Uterus (tissue), 4 donors: ENCODE data around the gene ARHGAP10. TPM values are rescaled to one million over a fixed set of nuclear protein-coding genes. Genes with fewer than 3 reads are reported as not detected.

Source experiments
- DNase-seq, 2 donors: peaks; one replicate each; pipeline ENCODE4 v3.0.0-alpha.2; 2019 to 2020
- H3K27ac ChIP-seq, 2 donors: fragments of 200-600 bp; sonication (generic); 1 replicate in 1 of 2; 2 replicates in 1 of 2; pipeline ENCODE4 v1.5.1; 2016 to 2018
- H3K27me3 ChIP-seq, 2 donors: fragments of 200-600 bp; sonication (generic); one replicate each; pipeline ENCODE4 v1.5.1; 2018 to 2019; ENCODE audit warnings: control low read depth in 1 of 2
- H3K36me3 ChIP-seq, 2 donors: fragments of 200-600 bp; sonication (generic); one replicate each; pipeline ENCODE4 v1.5.1; 2019; ENCODE audit warnings: control low read depth in 1 of 2
- H3K4me1 ChIP-seq, 2 donors: fragments of 200-600 bp; sonication (generic); one replicate each; pipeline ENCODE4 v1.5.1; 2018 to 2019; ENCODE audit warnings: control low read depth in 1 of 2
- H3K4me3 ChIP-seq, 2 donors: fragments of 200-600 bp; sonication (generic); 1 replicate in 1 of 2; 2 replicates in 1 of 2; pipeline ENCODE4 v1.5.1; 2018 to 2019; ENCODE audit warnings: mild to moderate bottlenecking in 1 of 2
- H3K9me3 ChIP-seq, 2 donors: fragments of 200-600 bp; sonication (generic); one replicate each; pipeline ENCODE4 v1.5.1; 2019; ENCODE audit warnings: control low read depth in 1 of 2
- POLR2A ChIP-seq, 2 donors: fragments of 450-650 bp; IDR thresholded peaks; one replicate each; pipeline ENCODE4 v1.6.1; 2016; ENCODE audit warnings: antibody characterized with exemption in 2 of 2, mild to moderate bottlenecking in 1 of 2, moderate library complexity in 1 of 2
- intact Hi-C: fragments of 100-400 bp; cut with DNase I; formaldehyde crosslinking; loops from one replicate; pipeline ENCODE4 v1.15.1; 2023; ENCODE audit warnings: low total_unique reads
- total RNA-seq, 4 donors: library from RNA; depleted of rRNA in 3 of 4; stranded (reverse); fragments of >200 nt in 3 of 4; gene quantifications; one replicate each; pipeline versions ENCODE4 v1.1.0 to v1.2.4, GENCODE V29; 2014 to 2023
- TF ChIP-seq, protein P1 (sequence below), 4 experiments: fragments of 200-600 bp in 2 of 4; fragments of 450-650 bp in 2 of 4; sonication (generic) in 2 of 4; IDR thresholded peaks; one replicate each; pipeline ENCODE4 v1.5.1; 2016 to 2019; ENCODE audit warnings: antibody characterized with exemption in 4 of 4, mild to moderate bottlenecking in 2 of 4, moderate library complexity in 1 of 4
- donor health status: DM: yes; HTN: yes; CAD: no.

The ARHGAP10 gene
- total RNA-seq, 4 donors from 2014 or later: 25.1 to 94.4 (median 54.4) TPM

DNA sequence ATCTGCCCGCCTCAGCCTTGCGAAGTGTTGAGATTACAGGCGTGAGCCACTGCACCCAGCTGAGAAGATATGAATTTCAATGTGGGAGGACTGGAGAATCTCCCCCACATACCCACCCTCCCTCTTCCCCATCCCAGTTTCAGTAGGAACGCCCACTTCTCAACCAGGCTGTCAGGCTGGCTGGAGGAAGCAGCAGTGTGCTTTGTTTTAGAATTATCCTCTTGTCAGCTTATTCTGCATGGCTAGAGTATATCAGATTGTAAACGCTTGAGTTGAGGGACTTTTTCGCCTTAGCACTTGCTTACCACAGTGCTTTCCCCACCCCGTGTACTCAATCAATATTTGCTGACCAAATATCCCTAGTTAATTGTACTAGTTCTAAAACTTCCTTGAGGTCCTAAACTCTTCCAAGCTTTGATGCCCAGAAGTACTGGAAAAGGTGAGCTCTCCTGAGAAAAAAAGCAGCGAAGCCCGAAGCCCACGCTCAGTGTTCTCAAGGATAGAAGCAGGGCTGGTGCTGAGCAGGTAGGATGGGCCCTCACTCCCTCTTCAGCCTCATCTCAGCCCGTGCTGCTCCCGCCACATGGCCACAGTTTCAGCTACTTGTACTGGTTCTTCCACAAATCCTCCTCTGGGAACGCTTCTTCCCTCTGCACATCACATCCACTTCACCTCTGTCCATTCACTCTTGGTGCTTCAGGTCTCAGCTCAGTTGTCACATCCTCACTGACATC lies 7.3 kb upstream of the ARHGAP10 start:
- Histone ChIP-seq H3K27ac (no peak overlapping the region), H3K9me3 (no peaks in the 10 kb centered on the region), H3K4me1 (no peaks in the 10 kb centered on the region), H3K36me3 (no peaks in the 10 kb centered on the region), H3K4me3 (no peak overlapping the region), H3K27me3 (no peaks in the 10 kb centered on the region)
- intact Hi-C loops: no loop called here
- TF ChIP-seq POLR2A (IDR thresholded peaks at IDR 0.05): no peak
- TF ChIP-seq, protein P1, sequence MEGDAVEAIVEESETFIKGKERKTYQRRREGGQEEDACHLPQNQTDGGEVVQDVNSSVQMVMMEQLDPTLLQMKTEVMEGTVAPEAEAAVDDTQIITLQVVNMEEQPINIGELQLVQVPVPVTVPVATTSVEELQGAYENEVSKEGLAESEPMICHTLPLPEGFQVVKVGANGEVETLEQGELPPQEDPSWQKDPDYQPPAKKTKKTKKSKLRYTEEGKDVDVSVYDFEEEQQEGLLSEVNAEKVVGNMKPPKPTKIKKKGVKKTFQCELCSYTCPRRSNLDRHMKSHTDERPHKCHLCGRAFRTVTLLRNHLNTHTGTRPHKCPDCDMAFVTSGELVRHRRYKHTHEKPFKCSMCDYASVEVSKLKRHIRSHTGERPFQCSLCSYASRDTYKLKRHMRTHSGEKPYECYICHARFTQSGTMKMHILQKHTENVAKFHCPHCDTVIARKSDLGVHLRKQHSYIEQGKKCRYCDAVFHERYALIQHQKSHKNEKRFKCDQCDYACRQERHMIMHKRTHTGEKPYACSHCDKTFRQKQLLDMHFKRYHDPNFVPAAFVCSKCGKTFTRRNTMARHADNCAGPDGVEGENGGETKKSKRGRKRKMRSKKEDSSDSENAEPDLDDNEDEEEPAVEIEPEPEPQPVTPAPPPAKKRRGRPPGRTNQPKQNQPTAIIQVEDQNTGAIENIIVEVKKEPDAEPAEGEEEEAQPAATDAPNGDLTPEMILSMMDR (IDR thresholded peaks at IDR 0.05): no peak
- DNase-seq: no peak

DNA sequence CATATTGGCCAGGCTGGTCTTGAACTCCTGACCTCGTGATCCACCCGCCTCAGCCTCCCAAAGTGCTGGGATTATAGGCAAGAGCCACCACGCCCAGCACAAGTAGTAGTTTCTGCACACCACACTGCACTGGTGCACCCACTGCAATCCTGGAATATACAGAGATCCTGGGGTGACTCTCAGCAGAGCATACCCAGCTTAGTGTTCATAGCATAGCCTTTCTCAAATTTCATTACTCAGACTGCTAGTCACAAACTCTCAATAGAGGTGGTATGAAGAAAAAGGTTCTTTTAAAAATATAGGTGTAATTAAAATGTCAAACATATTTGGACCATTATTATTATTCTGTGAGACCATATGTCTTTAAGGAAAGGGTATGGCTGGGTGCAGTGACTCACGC lies 6.2 kb upstream of the ARHGAP10 start:
- TF ChIP-seq, protein P1 (IDR thresholded peaks at IDR 0.05): no peak
- TF ChIP-seq POLR2A (IDR thresholded peaks at IDR 0.05): no peak
- DNase-seq: no peak
- intact Hi-C loops: no loop called here
- Histone ChIP-seq H3K9me3 (no peaks in the 10 kb centered on the region), H3K27ac (no peak overlapping the region), H3K36me3 (no peaks in the 10 kb centered on the region), H3K27me3 (no peaks in the 10 kb centered on the region), H3K4me1 (no peaks in the 10 kb centered on the region), H3K4me3 (no peak overlapping the region)

DNA sequence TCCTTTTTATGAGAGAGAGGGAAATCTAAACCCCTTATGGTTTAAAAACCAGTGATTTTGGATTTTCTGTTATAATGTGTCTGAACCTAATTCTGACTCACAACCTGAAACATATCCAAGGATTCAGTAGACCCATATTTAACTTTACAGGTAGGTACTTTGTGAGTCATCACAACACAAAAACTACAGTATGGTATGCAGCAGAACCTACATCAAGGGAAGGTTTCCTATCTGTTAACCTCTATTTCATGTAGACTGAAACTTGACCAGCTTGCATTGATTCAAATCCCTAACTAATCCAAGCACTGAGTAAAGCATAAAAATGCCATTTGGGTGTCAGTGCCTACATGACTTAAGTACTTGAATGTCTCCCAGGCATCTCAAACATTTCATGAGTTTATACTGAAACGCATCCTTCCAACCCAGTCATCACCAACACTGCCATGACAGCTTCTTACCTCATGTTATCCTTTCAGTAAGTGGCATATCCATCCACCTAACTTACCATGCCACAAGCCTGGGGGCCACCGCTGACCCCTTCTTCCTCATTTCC lies 4.3 kb upstream of the ARHGAP10 start:
- Histone ChIP-seq H3K27ac (no peak overlapping the region), H3K9me3 (no peaks in the 10 kb centered on the region), H3K36me3 (no peaks in the 10 kb centered on the region), H3K4me3 (no peak overlapping the region), H3K27me3 (no peaks in the 10 kb centered on the region), H3K4me1 (no peaks in the 10 kb centered on the region)
- DNase-seq: no peak
- intact Hi-C loops: no loop called here
- no peak for TF ChIP-seq POLR2A (IDR thresholded peaks at IDR 0.05)
- TF ChIP-seq, protein P1 (IDR thresholded peaks at IDR 0.05): no peak

DNA sequence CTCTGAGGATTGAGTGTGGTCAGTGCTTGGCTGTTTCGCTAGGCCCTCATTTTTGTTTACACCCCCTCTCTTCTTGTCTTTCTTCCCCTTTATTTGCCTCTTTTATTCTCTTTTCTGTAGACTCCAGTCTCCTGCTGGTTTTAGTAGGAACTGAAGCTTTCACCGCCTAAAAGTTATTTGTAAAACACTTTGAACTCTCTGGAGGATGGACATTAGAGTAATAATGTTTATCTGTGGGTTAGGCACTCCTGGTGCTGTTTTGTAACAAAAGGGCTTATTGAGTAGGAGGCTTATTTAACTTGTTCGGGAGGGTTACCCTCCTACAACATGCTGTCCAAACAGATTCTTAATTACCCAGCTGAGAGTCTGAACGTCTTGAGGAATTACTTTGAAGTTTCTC lies 1.6 kb upstream of the ARHGAP10 start:
- H3K4me1 ChIP-seq: no peaks in the 10 kb centered on the region
- H3K4me3 ChIP-seq: no peak overlapping the region
- no peak overlapping the region for H3K27ac ChIP-seq
- no peaks in the 10 kb centered on the region for H3K9me3 ChIP-seq
- TF ChIP-seq, protein P1 (IDR thresholded peaks at IDR 0.05): no peak
- TF ChIP-seq POLR2A (IDR thresholded peaks at IDR 0.05): no peak
- no peaks in the 10 kb centered on the region for H3K27me3 ChIP-seq
- DNase-seq: no peak
- intact Hi-C loops: loop anchor here (2.0 kb wide), 1 partner anchor 22 kb away; no protein-coding TSS in a partner anchor
- H3K36me3 ChIP-seq: no peaks in the 10 kb centered on the region

DNA sequence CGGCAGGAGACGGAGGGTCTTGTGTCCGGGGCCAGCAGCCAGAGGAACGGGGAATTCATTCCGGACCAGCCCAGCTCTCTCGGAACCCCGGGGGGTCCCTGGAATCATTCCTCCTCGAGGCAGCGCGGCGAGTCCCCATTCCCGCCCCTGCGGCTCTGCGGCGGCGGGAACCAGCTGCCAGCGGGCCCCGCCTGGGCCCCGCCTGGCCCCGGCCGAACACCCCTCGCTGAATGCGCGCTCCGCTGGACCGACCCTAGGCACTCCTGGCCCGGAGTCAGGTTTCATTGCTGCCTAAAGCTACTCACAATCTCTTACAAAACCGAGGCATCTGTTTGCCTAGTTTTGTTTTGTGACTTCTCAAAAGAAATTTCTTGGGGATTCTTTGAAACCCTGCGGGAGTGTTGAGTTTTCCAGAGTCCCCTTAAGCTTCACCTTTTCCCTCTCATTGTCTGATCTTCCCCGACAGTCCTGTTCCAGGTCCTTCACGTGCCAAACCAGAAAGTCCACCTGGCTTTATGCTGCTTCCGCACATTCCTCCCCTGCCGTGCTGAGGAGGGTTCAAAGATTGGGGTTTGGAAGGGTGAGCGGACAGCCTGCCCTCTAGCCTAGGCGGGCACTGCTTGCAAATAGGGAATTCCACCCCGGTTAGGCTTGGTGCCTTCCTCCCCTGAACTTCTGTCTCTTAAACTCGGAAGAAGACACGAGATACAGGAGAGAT lies 789 bp downstream of the ARHGAP10 start:
- Histone ChIP-seq H3K27me3 (no peaks in the 10 kb centered on the region), H3K9me3 (no peaks in the 10 kb centered on the region), H3K4me1 (no peaks in the 10 kb centered on the region), H3K36me3 (no peaks in the 10 kb centered on the region), H3K4me3 (peak overlapping the region; percentile 51 to 91), H3K27ac (peak overlapping the region; percentile 84 to 87)
- intact Hi-C loops: no loop called here
- DNase-seq: peak; percentile 45 to 59
- no peak for TF ChIP-seq POLR2A (IDR thresholded peaks at IDR 0.05)
- TF ChIP-seq, protein P1 (IDR thresholded peaks at IDR 0.05): no peak
